SK-N-DZ (cell line): ENCODE measurements around the gene HIVEP3.

Experiments
- DNase-seq: peaks from one replicate; pipeline ENCODE4 v3.0.0-alpha.2; 2015; ENCODE audit warnings: low spot score

HIVEP3 gene

DNA sequence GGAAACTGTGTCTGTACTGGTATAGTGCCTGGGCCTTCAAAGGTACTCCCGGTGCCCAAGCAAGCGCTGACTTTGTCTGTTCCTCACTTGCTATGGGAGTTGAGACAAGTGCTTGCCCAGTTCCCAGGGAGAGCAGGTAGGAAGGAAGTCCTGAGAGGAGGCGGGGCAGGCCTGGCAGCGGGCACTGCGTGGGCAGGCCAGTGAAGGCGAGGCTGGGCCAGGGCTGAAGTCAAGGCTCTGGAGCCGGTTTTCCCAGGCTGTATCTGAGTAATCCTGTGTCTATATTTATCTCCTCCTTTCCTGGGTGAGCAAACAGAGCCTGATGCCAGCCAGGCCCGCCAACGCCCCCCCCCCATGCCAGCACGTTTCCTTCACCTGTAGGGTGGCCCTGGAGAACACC lies 418.3 kb downstream of the HIVEP3 start:
- DNase-seq = no peak

- DNase-seq = no peak
Observed at GRCh38 chr1:41499591-41499990, 419.1 kb downstream of the HIVEP3 start.

GRCh38 chr1:41498804-41499203 lies 419.9 kb downstream of the HIVEP3 start:
- no peak for DNase-seq

DNA sequence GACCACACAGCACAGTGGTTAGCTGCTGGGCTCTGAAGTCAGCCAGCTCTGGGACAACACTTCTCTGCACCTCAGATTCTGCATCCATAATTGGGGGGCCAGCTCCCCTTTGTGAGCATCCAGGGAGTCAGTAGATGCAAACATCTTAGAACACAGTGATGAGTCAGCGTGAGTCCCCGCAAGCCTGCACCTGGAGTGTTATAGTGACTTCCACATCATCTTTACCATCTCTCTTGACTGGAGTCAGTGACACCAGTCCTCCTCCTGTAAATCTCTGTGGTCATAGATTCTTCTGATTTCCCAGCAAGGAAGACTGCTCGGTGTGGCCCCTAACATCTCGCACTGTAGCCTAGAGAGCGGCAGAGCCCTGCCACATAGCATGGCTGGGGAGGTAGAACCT lies 420.3 kb downstream of the HIVEP3 start:
- no peak for DNase-seq

- no peak for DNase-seq
Observed at GRCh38 chr1:41497461-41498030, 421.2 kb downstream of the HIVEP3 start.

DNA sequence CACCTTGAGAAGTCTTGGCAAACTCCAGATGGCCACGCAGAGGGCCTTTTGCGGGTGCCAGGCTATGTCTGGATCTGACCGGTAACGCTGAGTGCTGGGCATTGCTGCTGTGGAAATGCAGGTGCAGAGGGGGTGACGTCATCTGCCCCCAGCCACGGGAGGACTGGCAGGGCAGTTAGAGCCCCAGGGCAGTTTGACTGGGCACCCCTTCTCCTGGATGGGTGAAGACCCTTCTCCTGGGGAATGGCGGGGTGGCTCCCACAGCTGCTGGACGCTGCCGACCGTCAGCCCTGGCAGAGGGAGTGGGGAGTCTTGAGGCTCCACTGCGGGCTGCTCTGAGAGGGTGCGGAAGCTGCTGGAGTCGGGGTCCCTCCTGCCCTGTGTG lies 421.7 kb downstream of the HIVEP3 start:
- DNase-seq = no peak

DNA sequence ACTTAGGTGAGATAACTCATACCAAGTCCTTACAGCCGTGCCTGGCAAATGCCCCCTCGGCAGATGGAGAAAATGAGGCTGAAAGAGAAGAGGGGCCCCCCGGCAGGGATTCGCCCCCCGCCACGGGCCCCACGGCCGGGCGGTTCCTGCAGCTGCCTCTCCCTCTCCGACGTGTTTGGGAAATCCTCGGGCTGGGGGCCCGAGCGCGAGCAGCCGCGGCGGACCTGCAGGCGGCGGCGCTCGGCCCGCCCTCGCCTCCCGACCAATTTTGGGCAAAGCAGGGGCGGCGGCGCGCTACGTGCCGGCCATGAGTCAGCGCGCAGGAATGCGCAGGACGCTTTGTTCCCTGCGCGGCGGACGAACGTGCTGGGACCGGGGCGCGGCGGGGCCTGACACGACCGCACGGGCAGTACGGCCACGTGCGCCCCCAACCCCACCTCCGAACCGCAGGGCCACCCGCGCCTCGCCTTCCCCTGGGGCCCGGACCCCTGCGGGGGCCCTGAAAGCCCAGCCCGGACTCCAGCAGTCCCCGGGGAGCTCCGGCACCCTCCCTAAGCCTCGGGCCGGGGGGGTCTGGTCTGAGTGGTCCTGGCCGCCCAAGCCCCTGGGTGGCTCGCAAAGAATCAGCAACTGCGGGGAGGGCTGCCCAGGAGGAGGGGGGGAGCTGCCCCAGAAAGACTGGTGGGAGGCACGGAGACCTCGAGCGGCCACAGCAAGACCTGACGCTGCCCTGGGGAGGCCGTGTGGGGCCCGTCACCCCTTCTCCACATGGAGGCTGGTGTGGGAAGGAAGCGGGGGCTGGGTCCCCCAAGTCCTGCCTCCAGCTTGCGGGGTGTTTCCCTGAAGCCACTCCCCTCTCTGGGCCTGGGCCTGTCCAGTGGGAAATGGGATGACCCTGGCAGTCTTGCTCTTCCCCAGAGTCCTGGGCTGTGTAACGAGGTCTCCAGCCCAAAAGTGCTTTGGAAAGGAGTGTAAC lies 422.4 kb downstream of the HIVEP3 start:
- no peak for DNase-seq

GRCh38 chr1:41495210-41495948 lies 423.3 kb downstream of the HIVEP3 start:
- DNase-seq = no peak

DNA sequence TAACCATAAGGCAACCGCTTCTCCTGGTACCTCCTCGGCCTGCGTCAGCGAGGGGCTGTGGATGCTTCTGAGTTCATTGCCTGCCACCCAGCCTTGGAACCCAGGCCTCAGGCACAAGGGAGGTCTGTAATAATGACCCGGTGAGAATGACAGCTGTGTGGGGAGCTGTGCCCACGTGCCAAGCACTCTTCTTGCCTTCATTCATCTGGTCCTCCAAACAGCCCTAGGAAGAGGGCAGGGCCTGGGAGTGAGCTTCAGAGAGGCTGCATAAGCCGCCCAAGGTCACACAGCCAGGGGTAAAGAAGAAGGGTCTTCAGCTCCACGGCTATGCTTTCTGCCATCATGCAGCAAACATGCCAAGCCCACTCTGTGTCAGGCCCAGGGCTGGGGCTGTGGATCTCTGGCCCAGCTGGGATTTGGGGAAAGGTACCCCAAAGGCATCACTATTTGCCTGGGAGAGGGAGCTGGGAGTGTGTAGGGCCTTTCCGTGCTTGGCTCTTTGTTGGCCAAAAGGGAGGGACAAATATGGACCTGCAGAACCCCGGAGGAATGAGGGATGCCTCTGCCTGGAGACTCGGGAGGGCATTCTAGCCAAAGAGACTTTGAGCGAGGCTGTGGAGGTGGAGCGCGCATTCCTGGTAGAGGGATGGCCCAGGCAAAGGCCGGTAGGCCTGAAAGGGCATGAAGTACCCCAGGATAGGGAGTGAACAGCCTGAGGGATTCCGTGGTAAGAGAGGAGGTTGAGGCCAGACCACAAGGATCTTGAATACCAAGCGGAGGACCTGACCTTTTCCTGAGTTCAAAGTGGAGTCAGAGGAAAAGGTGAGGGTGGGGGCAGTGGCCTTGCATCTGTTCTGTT lies 424.1 kb downstream of the HIVEP3 start:
- no peak for DNase-seq

GRCh38 chr1:41493626-41494350 lies 424.9 kb downstream of the HIVEP3 start:
- DNase-seq = no peak

DNA sequence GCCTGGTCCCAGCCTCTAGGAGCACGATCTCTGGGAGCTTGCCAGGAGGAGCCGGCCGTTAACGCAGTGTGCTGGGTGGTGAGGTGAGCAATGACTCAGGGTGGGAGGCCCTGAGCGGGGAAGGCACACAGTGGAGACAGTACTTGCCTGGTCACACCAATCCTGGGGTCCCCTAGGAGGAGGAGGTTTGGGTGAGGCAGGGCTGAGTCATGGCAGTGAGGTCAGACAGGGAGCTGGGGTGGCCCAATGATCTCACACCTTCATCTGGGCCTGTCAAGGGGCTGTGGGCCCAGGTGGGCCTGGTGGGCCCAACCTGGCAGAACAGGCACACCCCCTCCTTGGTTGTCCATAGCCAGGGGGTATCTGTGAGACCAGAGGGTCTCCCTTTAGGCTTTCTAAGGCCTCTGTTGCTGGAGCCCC lies 425.6 kb downstream of the HIVEP3 start:
- no peak for DNase-seq

- no peak for DNase-seq
Observed at GRCh38 chr1:41492341-41492848, 426.3 kb downstream of the HIVEP3 start.

DNA sequence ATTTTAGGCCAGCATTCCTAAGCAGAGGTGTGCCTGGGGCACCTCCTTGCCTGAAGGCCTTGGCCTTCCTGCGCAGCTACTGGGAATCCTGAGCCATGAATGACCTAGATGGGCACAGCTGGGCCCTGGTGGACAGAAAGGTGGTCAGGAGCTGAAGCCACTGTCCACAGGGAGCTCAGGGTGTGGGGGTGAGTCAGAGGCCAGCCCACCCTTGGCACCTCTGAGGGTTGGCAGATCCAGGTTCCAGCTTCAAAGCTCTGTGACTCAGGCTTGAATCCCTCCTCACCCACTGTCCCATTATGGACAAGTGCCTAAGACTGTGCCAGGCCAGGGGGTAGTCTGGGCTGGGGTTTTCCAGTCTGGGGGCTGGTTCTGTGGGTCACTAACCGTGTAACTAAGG lies 427.8 kb downstream of the HIVEP3 start:
- DNase-seq = no peak

GRCh38 chr1:41489561-41489960 lies 429.2 kb downstream of the HIVEP3 start:
- no peak for DNase-seq

DNA sequence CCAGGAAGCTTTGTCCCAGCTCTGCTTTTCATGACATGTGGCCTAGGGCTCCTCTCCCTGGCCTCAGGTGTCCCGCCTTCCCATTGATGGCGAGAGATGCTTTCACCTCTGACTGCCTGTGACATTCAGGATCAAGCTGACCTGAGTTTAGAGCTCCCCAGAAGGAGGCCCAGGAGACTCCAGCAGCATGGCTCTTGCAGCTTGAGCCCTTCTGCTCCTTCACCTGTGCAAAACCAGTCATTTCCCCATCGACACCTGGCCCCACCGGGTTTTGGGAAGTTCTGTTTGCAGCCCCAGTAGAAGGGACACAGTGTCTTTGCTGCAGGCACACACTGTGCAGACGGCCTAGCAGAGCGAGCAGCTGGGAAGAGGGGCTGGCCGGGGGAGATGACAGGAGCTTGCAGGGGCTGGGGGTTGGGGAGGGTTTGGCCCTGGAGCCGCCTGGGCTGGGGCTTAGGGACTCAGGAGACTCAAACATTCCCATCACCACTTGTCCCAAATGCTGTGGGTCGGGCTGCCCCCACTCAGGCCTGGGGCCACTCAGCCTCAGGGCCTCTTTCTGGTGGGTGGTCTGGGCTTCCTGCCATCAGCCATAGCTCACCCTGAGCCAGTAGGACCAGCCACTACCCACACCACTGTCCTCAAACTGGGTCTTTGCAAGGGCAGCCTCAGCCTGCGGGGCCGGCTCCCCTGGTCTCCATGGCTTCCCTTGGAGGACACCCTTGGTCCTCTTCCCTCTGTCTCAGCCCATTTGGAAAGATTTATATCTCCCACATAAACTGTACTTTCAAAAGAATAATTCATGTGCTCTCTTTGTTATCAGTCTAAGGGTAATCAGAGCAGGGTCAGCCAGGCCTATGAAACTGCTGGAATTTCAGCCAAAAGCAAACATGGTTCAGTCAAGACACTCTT lies 430.4 kb downstream of the HIVEP3 start:
- DNase-seq = no peak

DNA sequence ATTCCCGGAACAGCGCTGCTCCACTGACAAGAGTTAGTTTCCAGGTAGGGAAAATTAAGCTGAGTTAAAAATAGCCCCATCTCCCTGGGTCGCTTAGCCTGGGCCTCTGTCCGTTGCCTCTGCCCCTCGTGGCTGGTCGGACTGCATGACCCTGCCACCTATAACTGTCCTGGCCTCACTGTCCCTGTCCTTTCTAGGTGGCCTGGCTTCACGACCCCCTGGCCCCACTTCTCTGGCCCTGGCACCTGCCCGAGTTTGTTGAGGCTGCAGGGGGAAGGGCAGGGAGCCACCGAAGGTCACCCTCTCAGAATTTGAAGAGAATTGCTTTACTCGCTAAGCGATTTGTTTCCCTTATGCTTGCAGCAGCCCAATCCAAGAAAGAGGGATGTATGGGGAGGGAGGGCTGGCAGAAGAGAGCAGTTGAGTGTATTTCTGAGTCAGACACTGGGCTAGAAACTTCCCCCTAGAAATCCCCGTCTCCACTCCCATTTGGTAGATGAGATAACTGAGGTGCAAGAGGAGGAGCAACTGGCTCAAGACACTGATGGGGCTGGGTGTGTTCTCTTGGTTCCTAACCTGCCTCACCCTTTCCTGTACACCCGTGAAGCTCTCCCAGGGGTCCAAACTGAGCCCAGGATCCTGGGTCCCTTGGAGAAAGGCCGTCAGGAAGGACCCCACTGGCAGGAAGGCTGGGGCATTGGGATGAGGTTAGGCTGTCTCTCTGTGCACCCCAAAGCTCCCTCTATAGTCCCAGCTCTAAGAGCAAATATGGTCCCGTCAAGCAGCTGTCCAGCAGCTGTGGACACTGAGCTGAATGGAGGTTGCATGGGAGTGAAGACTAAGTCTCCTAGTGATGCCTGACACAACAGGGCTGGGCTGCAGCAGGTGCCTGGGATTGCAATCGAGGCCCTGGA lies 431.3 kb downstream of the HIVEP3 start:
- no peak for DNase-seq

DNA sequence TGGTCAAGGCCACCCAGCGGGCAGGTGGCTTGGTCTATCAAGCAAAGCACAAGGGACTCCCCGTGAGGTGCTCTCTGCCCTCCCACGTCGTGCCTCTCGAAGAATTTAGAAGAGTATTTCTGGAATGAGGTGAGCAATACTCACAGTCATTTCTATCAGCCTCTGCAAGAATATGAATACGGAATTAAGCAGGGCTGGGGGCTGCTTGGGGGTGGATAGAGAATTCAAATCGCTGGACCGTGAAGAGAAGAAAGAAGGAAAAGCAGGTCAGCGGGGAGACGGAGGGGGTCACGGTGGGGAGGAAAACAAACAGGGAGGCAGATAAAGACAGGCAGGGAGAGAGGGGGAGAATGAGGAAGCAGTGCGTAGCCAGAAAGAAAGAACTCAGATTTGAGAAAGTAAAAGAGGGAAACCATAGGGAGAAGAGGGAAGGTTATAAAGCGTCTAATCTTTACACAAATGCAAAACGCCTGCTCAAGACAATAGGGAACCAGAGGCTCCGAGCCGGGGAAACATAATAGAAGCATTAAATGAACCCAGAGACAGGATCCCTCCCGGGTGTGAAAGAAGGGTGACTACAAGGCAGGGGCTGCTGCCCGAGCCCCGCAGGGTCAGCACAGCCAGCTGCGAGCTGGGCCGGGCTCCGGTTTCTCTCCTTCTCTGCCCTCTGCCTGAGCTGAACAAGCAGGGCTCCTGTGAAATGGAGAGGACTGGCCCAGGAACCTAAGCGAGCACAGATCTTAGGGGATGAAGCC lies 432.2 kb downstream of the HIVEP3 start:
- no peak for DNase-seq

- no peak for DNase-seq
Observed at GRCh38 chr1:41486053-41486370, 432.7 kb downstream of the HIVEP3 start.
